K562 (cell line): Measurements from ENCODE around the gene SLC25A10. TPM values are rescaled to one million over a fixed set of nuclear protein-coding genes. Genes with fewer than 3 reads are reported as not detected.

ENCODE experiments used
- CTBP1 ChIP-seq: fragments of 450-650 bp; IDR thresholded peaks from 2 replicates; pipeline ENCODE4 v1.6.1; 2016; ENCODE audit warnings: borderline replicate concordance
- FOXP1 ChIP-seq: sonication (generic); formaldehyde crosslinking; IDR thresholded peaks from 2 replicates; pipeline ENCODE4 v1.8.0; 2022; ENCODE audit warnings: mild to moderate bottlenecking, missing genetic modification reagents
- GMEB1 ChIP-seq: fragments of 250-450 bp; sonication (Bioruptor Pico); IDR thresholded peaks from 2 replicates; pipeline ENCODE4 v1.4.0; 2020; ENCODE audit warnings: mild to moderate bottlenecking
- HDAC2 ChIP-seq: fragments of 450-650 bp; IDR thresholded peaks from 2 replicates; pipeline ENCODE4 v1.6.1; 2016; ENCODE audit warnings: mild to moderate bottlenecking
- HDGF ChIP-seq: fragments of 450-650 bp; IDR thresholded peaks from 2 replicates; pipeline ENCODE4 v1.6.1; 2016
- HEY1 ChIP-seq: fragments of 250-450 bp; sonication (Bioruptor Pico); IDR thresholded peaks from 2 replicates; pipeline ENCODE4 v1.5.0; 2020; ENCODE audit warnings: mild to moderate bottlenecking, moderate library complexity, borderline replicate concordance
- KLF13 ChIP-seq: fragments of 450-650 bp; IDR thresholded peaks from 2 replicates; pipeline ENCODE4 v1.6.1; 2016; ENCODE audit warnings: missing genetic modification characterization, low read depth, mild to moderate bottlenecking, missing compliant biosample characterization, moderate library complexity, borderline replicate concordance
- MCM5 ChIP-seq: fragments of 450-650 bp; IDR thresholded peaks from 2 replicates; pipeline ENCODE4 v1.6.1; 2016; ENCODE audit warnings: low read depth
- PCBP2 ChIP-seq: fragments of 200-400 bp; formaldehyde crosslinking; IDR thresholded peaks from 2 replicates; pipeline ENCODE4 v1.6.1; 2018; ENCODE audit warnings: low read length, low read depth, mild to moderate bottlenecking, moderate library complexity; ENCODE audit not compliant: poor library complexity, severe bottlenecking
- PYGO2 ChIP-seq: fragments of 450-650 bp; IDR thresholded peaks from 2 replicates; pipeline ENCODE4 v1.6.1; 2016; ENCODE audit warnings: mild to moderate bottlenecking, missing genetic modification characterization, moderate library complexity, missing compliant biosample characterization
- TCF7L2 ChIP-seq: fragments of 150-350 bp; IDR thresholded peaks from 2 replicates; pipeline ENCODE4 v1.6.1; 2016; ENCODE audit warnings: low read depth, mild to moderate bottlenecking, low read length, moderate library complexity
- TOE1 ChIP-seq, 2 experiments: fragments of 450-650 bp in 1 of 2; sonication (generic) in 1 of 2; formaldehyde crosslinking in 1 of 2; IDR thresholded peaks; 2 replicates each; pipeline versions ENCODE4 v1.7.1 to v1.8.0; 2016 to 2022; ENCODE audit warnings: borderline replicate concordance in 2 of 2, mild to moderate bottlenecking in 2 of 2, antibody characterized with exemption in 1 of 2, inconsistent platforms in 1 of 2, low read depth in 1 of 2, missing genetic modification reagents in 1 of 2, moderate library complexity in 1 of 2
- TRIM28 ChIP-seq: fragments of 450-650 bp; IDR thresholded peaks from 2 replicates; pipeline ENCODE4 v1.6.1; 2017
- ZBTB1 ChIP-seq: sonication (generic); formaldehyde crosslinking; IDR thresholded peaks from 2 replicates; pipeline ENCODE4 v1.8.1; 2023; ENCODE audit warnings: missing genetic modification reagents, low read depth, mild to moderate bottlenecking, borderline replicate concordance
- ZNF354B ChIP-seq: fragments of 250-450 bp; sonication (Bioruptor Pico); IDR thresholded peaks from 2 replicates; pipeline ENCODE4 v1.4.0; 2020
- polyA plus RNA-seq, 8 experiments: library from polyadenylated mRNA; depleted of rRNA in 4 of 8; stranded (reverse) in 5 of 8; unstranded in 3 of 8; fragments of >200 nt; fragmentation: Nextera tagmentation in 2 of 8; fragmentation: Illumina TruSeq in 1 of 8; extraction: Ambion mirVana in 2 of 8; extraction: Trizol in 1 of 8; gene quantifications; 2 replicates each; pipeline versions ENCODE4 v1.2.1 to v1.2.3, GENCODE V29; 2011 to 2014; ENCODE audit warnings: inconsistent platforms in 1 of 8, missing spikeins in 1 of 8
- total RNA-seq, 7 experiments: library from RNA; depleted of rRNA in 6 of 7; stranded (reverse); fragments of >200 nt in 6 of 7; fragmentation: Illumina TruSeq in 2 of 7; extraction: Trizol in 2 of 7; gene quantifications; 2 replicates each; pipeline versions ENCODE4 v1.2.1 to v1.2.3, GENCODE V29; 2011 to 2021; ENCODE audit warnings: low replicate concordance in 1 of 7
- TF ChIP-seq, protein P1 (sequence below), 2 experiments: fragments of 200-800 bp in 1 of 2; sonication (Bioruptor generic) in 1 of 2; sonication (generic) in 1 of 2; formaldehyde crosslinking in 1 of 2; IDR thresholded peaks in 1 of 2; conservative IDR thresholded peaks in 1 of 2; 2 replicates each; pipeline versions ENCODE4 v1.5.0 to v1.6.1; 2016 to 2020; ENCODE audit warnings: missing compliant biosample characterization in 1 of 2, missing genetic modification characterization in 1 of 2, missing genetic modification reagents in 1 of 2
- TF ChIP-seq, protein P2 (sequence below): fragments of 450-650 bp; IDR thresholded peaks from 2 replicates; pipeline ENCODE4 v1.7.0; 2016; ENCODE audit warnings: borderline replicate concordance
- TF ChIP-seq, protein P3 (sequence below), 2 experiments: IDR thresholded peaks in 1 of 2; conservative IDR thresholded peaks in 1 of 2; 2 replicates each; pipeline ENCODE4 v1.6.1; 2016; ENCODE audit warnings: low read depth in 2 of 2, mild to moderate bottlenecking in 1 of 2, missing compliant biosample characterization in 1 of 2, missing genetic modification characterization in 1 of 2, moderate library complexity in 1 of 2

SLC25A10 gene
- total and polyA plus RNA-seq, 9 of the 15 experiments (the other 6 are each of a cell fraction or from before 2014, with no cell fraction given), result 0.10 to 85.6 (median 34.3) TPM

DNA sequence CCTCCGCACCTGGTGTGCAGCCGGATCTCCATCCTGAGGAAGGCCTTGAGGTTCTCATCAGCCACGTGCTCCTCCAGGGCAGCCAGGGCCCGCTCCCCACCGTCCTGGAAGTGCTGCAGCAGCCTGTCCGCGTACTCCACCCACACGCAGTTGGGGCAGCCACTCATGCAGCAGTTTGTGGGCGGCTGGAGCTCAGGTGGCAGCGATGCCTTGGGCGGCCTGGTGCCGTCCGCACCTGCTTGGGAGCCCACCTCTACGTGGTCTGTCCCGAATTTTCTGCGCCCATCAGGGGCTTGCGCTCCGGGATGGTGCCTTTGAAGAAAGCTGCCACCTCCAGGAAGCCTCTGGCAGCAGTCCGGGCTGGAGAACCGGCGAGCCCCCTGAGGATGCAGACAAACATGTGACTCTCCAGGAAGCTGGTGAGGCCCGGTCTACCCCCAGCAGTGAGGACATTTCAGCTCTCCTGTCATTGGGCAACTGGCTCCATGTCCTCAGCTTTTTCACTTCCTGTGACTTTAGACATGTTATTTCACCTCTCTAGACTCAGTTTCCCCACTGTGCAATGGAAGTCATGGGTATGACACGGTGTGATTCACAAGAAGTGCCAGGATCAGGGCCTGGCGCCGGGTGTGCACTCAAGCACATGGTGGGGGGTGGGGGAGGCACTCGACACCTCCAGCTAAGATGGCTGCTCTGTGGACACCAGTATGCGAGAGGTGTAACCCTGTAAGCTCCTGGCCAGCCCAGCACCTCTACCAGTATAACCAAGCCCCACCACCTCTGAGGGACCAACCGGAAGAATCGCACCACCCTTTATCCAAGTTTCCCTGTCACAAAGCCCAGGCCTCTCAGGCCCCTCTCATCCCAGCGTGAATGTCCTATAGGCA lies 46.6 kb upstream of the SLC25A10 start (continued):
- TF ChIP-seq TOE1 (IDR thresholded peaks at IDR 0.05; ENCODE audit: borderline replicate concordance), result no peak; the same call in 1 of the 2 replicates
- TF ChIP-seq TOE1 (CRISPR knock-in tag; IDR thresholded peaks at IDR 0.05; ENCODE audit: borderline replicate concordance, low read depth), result no peak
- TF ChIP-seq, protein P1, sequence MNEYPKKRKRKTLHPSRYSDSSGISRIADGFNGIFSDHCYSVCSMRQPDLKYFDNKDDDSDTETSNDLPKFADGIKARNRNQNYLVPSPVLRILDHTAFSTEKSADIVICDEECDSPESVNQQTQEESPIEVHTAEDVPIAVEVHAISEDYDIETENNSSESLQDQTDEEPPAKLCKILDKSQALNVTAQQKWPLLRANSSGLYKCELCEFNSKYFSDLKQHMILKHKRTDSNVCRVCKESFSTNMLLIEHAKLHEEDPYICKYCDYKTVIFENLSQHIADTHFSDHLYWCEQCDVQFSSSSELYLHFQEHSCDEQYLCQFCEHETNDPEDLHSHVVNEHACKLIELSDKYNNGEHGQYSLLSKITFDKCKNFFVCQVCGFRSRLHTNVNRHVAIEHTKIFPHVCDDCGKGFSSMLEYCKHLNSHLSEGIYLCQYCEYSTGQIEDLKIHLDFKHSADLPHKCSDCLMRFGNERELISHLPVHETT (CRISPR knock-in tag; conservative IDR thresholded peaks at IDR 0.05 in 1 of 2, IDR thresholded peaks at IDR 0.05 in 1 of 2), result peak in 1 of 2 experiments; percentile 89; a peak in 2 of 4 replicates
- no peak for TF ChIP-seq CTBP1
- TF ChIP-seq GMEB1 (CRISPR knock-in tag), result peak; percentile 52; the same call in 1 of the 2 replicates
- no peak for TF ChIP-seq TCF7L2
- TF ChIP-seq, protein P2, sequence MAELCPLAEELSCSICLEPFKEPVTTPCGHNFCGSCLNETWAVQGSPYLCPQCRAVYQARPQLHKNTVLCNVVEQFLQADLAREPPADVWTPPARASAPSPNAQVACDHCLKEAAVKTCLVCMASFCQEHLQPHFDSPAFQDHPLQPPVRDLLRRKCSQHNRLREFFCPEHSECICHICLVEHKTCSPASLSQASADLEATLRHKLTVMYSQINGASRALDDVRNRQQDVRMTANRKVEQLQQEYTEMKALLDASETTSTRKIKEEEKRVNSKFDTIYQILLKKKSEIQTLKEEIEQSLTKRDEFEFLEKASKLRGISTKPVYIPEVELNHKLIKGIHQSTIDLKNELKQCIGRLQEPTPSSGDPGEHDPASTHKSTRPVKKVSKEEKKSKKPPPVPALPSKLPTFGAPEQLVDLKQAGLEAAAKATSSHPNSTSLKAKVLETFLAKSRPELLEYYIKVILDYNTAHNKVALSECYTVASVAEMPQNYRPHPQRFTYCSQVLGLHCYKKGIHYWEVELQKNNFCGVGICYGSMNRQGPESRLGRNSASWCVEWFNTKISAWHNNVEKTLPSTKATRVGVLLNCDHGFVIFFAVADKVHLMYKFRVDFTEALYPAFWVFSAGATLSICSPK, result no peak
- TF ChIP-seq, protein P3, sequence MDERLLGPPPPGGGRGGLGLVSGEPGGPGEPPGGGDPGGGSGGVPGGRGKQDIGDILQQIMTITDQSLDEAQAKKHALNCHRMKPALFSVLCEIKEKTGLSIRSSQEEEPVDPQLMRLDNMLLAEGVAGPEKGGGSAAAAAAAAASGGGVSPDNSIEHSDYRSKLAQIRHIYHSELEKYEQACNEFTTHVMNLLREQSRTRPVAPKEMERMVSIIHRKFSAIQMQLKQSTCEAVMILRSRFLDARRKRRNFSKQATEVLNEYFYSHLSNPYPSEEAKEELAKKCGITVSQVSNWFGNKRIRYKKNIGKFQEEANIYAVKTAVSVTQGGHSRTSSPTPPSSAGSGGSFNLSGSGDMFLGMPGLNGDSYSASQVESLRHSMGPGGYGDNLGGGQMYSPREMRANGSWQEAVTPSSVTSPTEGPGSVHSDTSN (CRISPR knock-in tag; IDR thresholded peaks at IDR 0.05; ENCODE audit: low read depth), result no peak
- TF ChIP-seq, protein P3 (tag; conservative IDR thresholded peaks at IDR 0.05; ENCODE audit: low read depth), result 0 out of 2 replicates have a peak, but pooled peaks have one; percentile 32
- no peak for TF ChIP-seq FOXP1 (CRISPR knock-in tag)
- TF ChIP-seq MCM5, result no peak
- no peak for TF ChIP-seq HDGF
- TF ChIP-seq HEY1 (CRISPR knock-in tag), result no peak
- 0 out of 2 replicates have a peak, but pooled peaks have one; percentile 36 for TF ChIP-seq HDAC2
- TF ChIP-seq PYGO2, result peak; percentile 52; the same call in 1 of the 2 replicates
- no peak for TF ChIP-seq PCBP2
- TF ChIP-seq ZBTB1 (CRISPR knock-in tag), result no peak
- no peak for TF ChIP-seq TRIM28
- 0 out of 2 replicates have a peak, but pooled peaks have one; percentile 37 for TF ChIP-seq ZNF354B
- TF ChIP-seq KLF13 (tag), result peak; percentile 85; the same call in 1 of the 2 replicates
